ENCODE measurements around the gene POGZ.

Gene POGZ

DNA sequence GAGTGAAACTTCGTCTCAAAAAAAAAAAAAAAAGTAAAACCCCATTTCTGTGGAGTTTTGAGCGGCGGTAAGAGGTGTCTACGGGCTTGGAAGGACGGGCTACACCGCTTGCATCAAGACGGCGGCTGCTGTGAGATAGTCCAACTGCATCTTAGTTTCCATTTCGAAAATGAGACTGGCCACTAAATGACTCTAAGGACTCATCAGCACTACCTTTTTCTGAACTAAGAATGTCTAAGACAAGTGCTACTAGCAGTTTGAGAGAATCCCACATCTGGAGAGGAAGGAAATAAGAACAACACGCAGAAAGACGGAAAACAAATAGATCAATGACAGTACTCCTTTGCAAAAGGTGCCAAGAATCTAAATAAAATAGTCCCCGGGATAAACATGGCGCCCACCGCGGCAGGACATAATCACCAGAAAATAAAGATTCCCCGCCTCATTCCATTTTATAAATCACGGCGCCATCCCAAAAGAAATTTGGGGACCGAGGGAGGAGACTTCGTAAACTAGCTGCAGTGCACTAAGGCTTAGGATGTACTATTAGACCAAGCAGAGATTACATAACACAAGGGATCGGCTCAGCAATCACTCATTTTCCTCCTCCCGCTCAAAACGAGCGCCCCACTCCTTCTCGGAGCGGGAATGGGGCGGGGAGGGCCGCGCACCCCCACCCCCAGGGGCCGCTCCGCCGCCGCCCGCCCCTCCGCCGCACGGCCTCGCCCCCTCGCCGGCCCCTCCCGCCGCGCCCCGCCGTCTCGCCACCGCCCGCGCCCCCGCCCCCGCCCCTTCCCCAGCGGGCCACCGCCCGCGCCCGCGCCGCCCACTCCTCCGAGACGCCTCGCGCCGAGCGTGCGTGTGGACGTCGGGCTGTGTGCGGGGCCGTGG, 1.1 kb downstream of the POGZ start:
- no peak overlapping the region for H4K91ac ChIP-seq (ENCODE audit: low read length)
- 2% methylated on average over 37 of the region's 69 CpGs for whole genome bisulfite sequencing
- no peak overlapping the region for H2AFZ ChIP-seq (ENCODE audit: low read depth, low read length)
- peak overlapping the region; percentile 98 for H3K9ac ChIP-seq (ENCODE audit: low read length)
- H3K4me2 ChIP-seq (ENCODE audit: low read length, poor library complexity, severe bottlenecking): peak overlapping the region; percentile 66
- no peaks in the 10 kb centered on the region for H3K79me1 ChIP-seq (replicated peaks; ENCODE audit: low read length, poor library complexity, severe bottlenecking)
- H3K9me3 ChIP-seq (ENCODE audit: control insufficient read depth, low read length): no peaks in the 10 kb centered on the region
- peak overlapping the region; percentile 97 for H2BK120ac ChIP-seq (ENCODE audit: low read depth, low read length)
- H2BK5ac ChIP-seq (ENCODE audit: low read depth, low read length, poor library complexity, severe bottlenecking): no peak overlapping the region
- peak; percentile 94 for DNase-seq
- H4K8ac ChIP-seq (ENCODE audit: low read length): no peak overlapping the region
- H3K18ac ChIP-seq (ENCODE audit: low read depth in 1 of 2, low read length in 2 of 2): peak overlapping the region; percentile 64 to 94
- no peak overlapping the region for H3K23ac ChIP-seq (ENCODE audit: low read length in 2 of 2)
- peak overlapping the region in 1 of 2 experiments; percentile 24 for H2BK12ac ChIP-seq (ENCODE audit: low read length in 2 of 2)
- H3K14ac ChIP-seq (ENCODE audit: low read length in 2 of 2): no peak overlapping the region
- H3K36me3 ChIP-seq (ENCODE audit: control insufficient read depth in 1 of 2, insufficient read depth in 2 of 2, low read depth in 1 of 2, low read length in 2 of 2): peaks cover 0 to 12% of the 10 kb centered on the region in 2 experiments
- peaks cover 2% of the 10 kb centered on the region for H3K4me1 ChIP-seq (ENCODE audit: control insufficient read depth, insufficient read depth, low read depth, low read length)
- peak overlapping the region in 1 of 2 experiments; percentile 19 for H3K4ac ChIP-seq (ENCODE audit: low read depth in 1 of 2, low read length in 2 of 2)
- H3K4me3 ChIP-seq (ENCODE audit: insufficient read depth in 1 of 2, low read depth in 1 of 2, low read length in 2 of 2): peak overlapping the region; percentile 86 to 88
- peak overlapping the region; percentile 97 for H3K27ac ChIP-seq (ENCODE audit: low read length, poor library complexity, severe bottlenecking)
- H3K27me3 ChIP-seq (ENCODE audit: control insufficient read depth in 1 of 2, insufficient read depth in 1 of 2, low read length in 2 of 2): peaks cover 7 to 15% of the 10 kb centered on the region in 2 experiments
- H2BK15ac ChIP-seq (ENCODE audit: low read depth, poor library complexity, severe bottlenecking): no peak overlapping the region
- H2AK5ac ChIP-seq (ENCODE audit: low read length, severe bottlenecking): no peak overlapping the region

DNA sequence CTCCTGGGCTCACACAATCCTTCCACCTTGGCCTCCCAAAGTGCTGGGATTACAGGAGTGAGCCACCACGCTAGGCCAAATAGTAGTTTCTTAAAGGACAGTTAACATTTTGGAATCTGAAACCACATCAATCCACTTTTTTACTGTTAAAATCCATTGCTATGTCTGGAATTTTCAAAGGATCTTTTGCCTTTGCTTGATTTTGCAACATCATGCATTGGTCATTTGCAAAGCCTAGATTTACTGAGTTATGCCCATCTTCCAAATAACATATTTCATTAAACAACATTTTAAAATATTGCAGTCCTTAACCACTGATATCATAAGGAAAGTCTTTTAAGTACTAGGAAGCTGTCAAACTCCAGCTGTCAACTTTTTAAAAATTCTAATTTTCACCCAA, 3.3 kb downstream of the POGZ start:
- H3K4me2 ChIP-seq (ENCODE audit: low read length, poor library complexity, severe bottlenecking): no peak overlapping the region
- H4K91ac ChIP-seq (ENCODE audit: low read length): no peak overlapping the region
- H3K23ac ChIP-seq (ENCODE audit: low read length in 2 of 2): no peak overlapping the region
- no peaks in the 10 kb centered on the region for H3K79me1 ChIP-seq (replicated peaks; ENCODE audit: low read length, poor library complexity, severe bottlenecking)
- H2BK120ac ChIP-seq (ENCODE audit: low read depth, low read length): no peak overlapping the region
- H3K27me3 ChIP-seq (ENCODE audit: control insufficient read depth in 1 of 2, insufficient read depth in 1 of 2, low read length in 2 of 2): no peaks in the 10 kb centered on the region
- H3K9ac ChIP-seq (ENCODE audit: low read length): no peak overlapping the region
- no peak overlapping the region for H2BK5ac ChIP-seq (ENCODE audit: low read depth, low read length, poor library complexity, severe bottlenecking)
- no peak overlapping the region for H2AFZ ChIP-seq (ENCODE audit: low read depth, low read length)
- no peak overlapping the region for H2BK15ac ChIP-seq (ENCODE audit: low read depth, poor library complexity, severe bottlenecking)
- H2BK12ac ChIP-seq (ENCODE audit: low read length in 2 of 2): no peak overlapping the region
- H3K27ac ChIP-seq (ENCODE audit: low read length, poor library complexity, severe bottlenecking): no peak overlapping the region
- H3K14ac ChIP-seq (ENCODE audit: low read length in 2 of 2): no peak overlapping the region
- H2AK5ac ChIP-seq (ENCODE audit: low read length, severe bottlenecking): no peak overlapping the region
- no peak overlapping the region for H3K4ac ChIP-seq (ENCODE audit: low read depth in 1 of 2, low read length in 2 of 2)
- no peak overlapping the region for H3K18ac ChIP-seq (ENCODE audit: low read depth in 1 of 2, low read length in 2 of 2)
- no peaks in the 10 kb centered on the region for H3K9me3 ChIP-seq (ENCODE audit: control insufficient read depth, low read length)
- peaks cover 6 to 13% of the 10 kb centered on the region in 2 experiments for H3K36me3 ChIP-seq (ENCODE audit: control insufficient read depth in 1 of 2, insufficient read depth in 2 of 2, low read depth in 1 of 2, low read length in 2 of 2)
- H4K8ac ChIP-seq (ENCODE audit: low read length): no peak overlapping the region
- DNase-seq: no peak
- no peak overlapping the region for H3K4me3 ChIP-seq (ENCODE audit: insufficient read depth in 1 of 2, low read depth in 1 of 2, low read length in 2 of 2)
- H3K4me1 ChIP-seq (ENCODE audit: control insufficient read depth, insufficient read depth, low read depth, low read length): peaks cover 2% of the 10 kb centered on the region
- WGBS: 96% methylated on average over 1 of the region's 1 CpG

DNA sequence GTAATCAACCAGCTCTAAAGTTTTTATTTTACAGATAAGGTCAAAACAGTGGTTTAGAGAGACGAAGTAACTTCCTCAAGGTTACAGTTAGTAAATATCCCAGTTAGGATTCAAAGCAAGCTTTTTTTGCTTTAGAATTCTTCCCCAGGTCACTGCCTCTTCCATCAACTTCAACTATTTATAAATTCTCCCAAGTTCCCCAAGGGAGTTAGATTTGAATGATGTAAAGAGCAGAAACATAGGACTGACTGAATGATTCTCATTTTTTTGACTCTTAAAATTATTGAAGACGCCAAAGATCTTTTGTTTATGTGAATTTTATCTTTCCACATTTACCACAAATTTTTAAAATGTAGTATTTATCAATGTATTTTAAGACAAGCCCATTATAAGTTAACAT, 4.1 kb downstream of the POGZ start:
- H3K9ac ChIP-seq (ENCODE audit: low read length): no peak overlapping the region
- no peak overlapping the region for H2BK5ac ChIP-seq (ENCODE audit: low read depth, low read length, poor library complexity, severe bottlenecking)
- H2BK120ac ChIP-seq (ENCODE audit: low read depth, low read length): no peak overlapping the region
- H2BK12ac ChIP-seq (ENCODE audit: low read length in 2 of 2): no peak overlapping the region
- no peaks in the 10 kb centered on the region for H3K79me1 ChIP-seq (replicated peaks; ENCODE audit: low read length, poor library complexity, severe bottlenecking)
- no peak overlapping the region for H3K4me2 ChIP-seq (ENCODE audit: low read length, poor library complexity, severe bottlenecking)
- H3K9me3 ChIP-seq (ENCODE audit: control insufficient read depth, low read length): no peaks in the 10 kb centered on the region
- H3K14ac ChIP-seq (ENCODE audit: low read length in 2 of 2): no peak overlapping the region
- no peak overlapping the region for H2AK5ac ChIP-seq (ENCODE audit: low read length, severe bottlenecking)
- H3K23ac ChIP-seq (ENCODE audit: low read length in 2 of 2): no peak overlapping the region
- no CpG with 5 or more reads among the region's 2 CpGs for WGBS
- no peak overlapping the region for H3K4ac ChIP-seq (ENCODE audit: low read depth in 1 of 2, low read length in 2 of 2)
- peaks cover 2% of the 10 kb centered on the region for H3K4me1 ChIP-seq (ENCODE audit: control insufficient read depth, insufficient read depth, low read depth, low read length)
- no peak overlapping the region for H2AFZ ChIP-seq (ENCODE audit: low read depth, low read length)
- no peak for DNase-seq
- no peak overlapping the region for H3K18ac ChIP-seq (ENCODE audit: low read depth in 1 of 2, low read length in 2 of 2)
- peaks cover 9 to 13% of the 10 kb centered on the region in 2 experiments for H3K36me3 ChIP-seq (ENCODE audit: control insufficient read depth in 1 of 2, insufficient read depth in 2 of 2, low read depth in 1 of 2, low read length in 2 of 2)
- H3K27ac ChIP-seq (ENCODE audit: low read length, poor library complexity, severe bottlenecking): no peak overlapping the region
- H4K91ac ChIP-seq (ENCODE audit: low read length): no peak overlapping the region
- no peak overlapping the region for H4K8ac ChIP-seq (ENCODE audit: low read length)
- no peak overlapping the region for H2BK15ac ChIP-seq (ENCODE audit: low read depth, poor library complexity, severe bottlenecking)
- H3K27me3 ChIP-seq (ENCODE audit: control insufficient read depth in 1 of 2, insufficient read depth in 1 of 2, low read length in 2 of 2): no peaks in the 10 kb centered on the region
- no peak overlapping the region for H3K4me3 ChIP-seq (ENCODE audit: insufficient read depth in 1 of 2, low read depth in 1 of 2, low read length in 2 of 2)

DNA sequence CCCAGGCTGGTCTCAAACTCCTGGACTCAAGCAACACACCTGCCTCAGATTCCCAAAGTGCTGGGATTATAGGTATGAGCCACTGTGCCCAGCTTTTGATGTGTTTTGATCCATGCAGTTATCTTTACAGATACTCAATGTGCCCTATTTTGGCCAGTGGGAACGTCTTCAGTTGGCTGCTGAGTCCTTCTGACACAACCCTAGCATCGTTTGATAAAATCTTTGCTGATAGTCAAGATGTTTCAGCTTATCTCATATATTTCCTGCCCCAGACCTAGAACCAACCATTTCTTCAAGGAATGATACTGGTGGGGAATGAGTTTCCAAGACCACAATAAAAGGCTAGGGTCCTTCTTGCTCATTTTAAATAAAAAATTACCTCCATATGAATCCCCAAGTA, 11.6 kb downstream of the POGZ start:
- no peak for DNase-seq
- Histone ChIP-seq H3K4me2 (ENCODE audit: low read length, poor library complexity, severe bottlenecking) (no peak overlapping the region), H3K79me1 (replicated peaks; ENCODE audit: low read length, poor library complexity, severe bottlenecking) (peaks cover 1% of the 10 kb centered on the region), H2BK15ac (ENCODE audit: low read depth, poor library complexity, severe bottlenecking) (no peak overlapping the region), H3K36me3 (ENCODE audit: control insufficient read depth in 1 of 2, insufficient read depth in 2 of 2, low read depth in 1 of 2, low read length in 2 of 2) (peaks cover 3 to 16% of the 10 kb centered on the region in 2 experiments), H3K14ac (ENCODE audit: low read length in 2 of 2) (no peak overlapping the region), H3K9ac (ENCODE audit: low read length) (no peak overlapping the region), H3K18ac (ENCODE audit: low read depth in 1 of 2, low read length in 2 of 2) (no peak overlapping the region), H2BK12ac (ENCODE audit: low read length in 2 of 2) (no peak overlapping the region), H3K4ac (ENCODE audit: low read depth in 1 of 2, low read length in 2 of 2) (no peak overlapping the region), H2BK120ac (ENCODE audit: low read depth, low read length) (no peak overlapping the region), H2AFZ (ENCODE audit: low read depth, low read length) (no peak overlapping the region), H3K27me3 (ENCODE audit: control insufficient read depth in 1 of 2, insufficient read depth in 1 of 2, low read length in 2 of 2) (no peaks in the 10 kb centered on the region), H3K23ac (ENCODE audit: low read length in 2 of 2) (no peak overlapping the region), H3K9me3 (ENCODE audit: control insufficient read depth, low read length) (no peaks in the 10 kb centered on the region), H3K4me3 (ENCODE audit: insufficient read depth in 1 of 2, low read depth in 1 of 2, low read length in 2 of 2) (no peak overlapping the region), H4K8ac (ENCODE audit: low read length) (no peak overlapping the region), H2AK5ac (ENCODE audit: low read length, severe bottlenecking) (no peak overlapping the region), H4K91ac (ENCODE audit: low read length) (no peak overlapping the region), H3K4me1 (ENCODE audit: control insufficient read depth, insufficient read depth, low read depth, low read length) (peaks cover 2% of the 10 kb centered on the region), H3K27ac (ENCODE audit: low read length, poor library complexity, severe bottlenecking) (no peak overlapping the region), H2BK5ac (ENCODE audit: low read depth, low read length, poor library complexity, severe bottlenecking) (no peak overlapping the region)
- WGBS: 97% methylated on average over 2 of the region's 2 CpGs
